DMS114 treated with DMSO at 0.1 percent for 48 hours (cell line): ENCODE measurements around the gene TGFA.

Source experiments
- DNase-seq: peaks from one replicate; lab custom pipeline; 2025; ENCODE audit not compliant: unreplicated experiment; lab: John Stamatoyannopoulos, UW

TGFA gene

GRCh38 chr2:70425682-70426301 is 127.8 kb downstream of the TGFA start:
- DNase-seq = no peak

- DNase-seq = no peak
Observed at GRCh38 chr2:70420740-70421139, 132.9 kb downstream of the TGFA start.

- no peak for DNase-seq
Observed at GRCh38 chr2:70420143-70420542, 133.5 kb downstream of the TGFA start.

- no peak for DNase-seq
Observed at GRCh38 chr2:70418514-70418913, 135.1 kb downstream of the TGFA start.

GRCh38 chr2:70417011-70417410 is 136.6 kb downstream of the TGFA start:
- DNase-seq = no peak

- no peak for DNase-seq
Observed at GRCh38 chr2:70412294-70413070, 141.1 kb downstream of the TGFA start.

- no peak for DNase-seq
Observed at GRCh38 chr2:70411483-70412125, 142.0 kb downstream of the TGFA start.

- DNase-seq = no peak
Observed at GRCh38 chr2:70403267-70404053, 150.2 kb downstream of the TGFA start.

GRCh38 chr2:70400539-70400938 is 153.1 kb downstream of the TGFA start:
- no peak for DNase-seq

- no peak for DNase-seq
Observed at GRCh38 chr2:70399046-70399445, 154.6 kb downstream of the TGFA start.
